Measurements from ENCODE around the gene AQP3. TPM values are rescaled to one million over a fixed set of nuclear protein-coding genes. Genes with fewer than 3 reads are reported as not detected.

The AQP3 gene
- total and polyA plus RNA-seq, 2 of the 8 experiments (the other 6 are each of a cell fraction or from before 2014, with no cell fraction given) = 2.6 to 7.6 TPM

DNA sequence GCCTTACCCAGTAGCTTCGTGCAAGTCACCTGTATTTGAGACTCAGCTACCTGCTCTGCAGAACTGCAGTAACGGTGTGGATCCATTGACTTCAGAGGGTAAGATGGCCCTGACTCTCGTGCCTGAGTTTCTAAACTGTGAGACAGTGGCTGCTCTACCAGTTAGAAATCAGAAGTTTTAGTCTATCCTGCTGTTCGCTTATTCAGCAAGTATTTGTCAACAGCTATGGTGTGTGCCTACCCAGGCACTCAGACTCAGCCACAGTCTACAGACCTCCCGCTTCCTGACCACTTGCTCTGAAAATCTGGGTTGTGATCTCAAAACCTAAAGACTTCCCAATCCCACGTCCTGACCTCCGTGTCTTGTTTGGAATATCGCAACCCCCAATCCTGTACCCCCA lies 13.5 kb downstream of the AQP3 start (continued):
- TF ChIP-seq, protein P1, sequence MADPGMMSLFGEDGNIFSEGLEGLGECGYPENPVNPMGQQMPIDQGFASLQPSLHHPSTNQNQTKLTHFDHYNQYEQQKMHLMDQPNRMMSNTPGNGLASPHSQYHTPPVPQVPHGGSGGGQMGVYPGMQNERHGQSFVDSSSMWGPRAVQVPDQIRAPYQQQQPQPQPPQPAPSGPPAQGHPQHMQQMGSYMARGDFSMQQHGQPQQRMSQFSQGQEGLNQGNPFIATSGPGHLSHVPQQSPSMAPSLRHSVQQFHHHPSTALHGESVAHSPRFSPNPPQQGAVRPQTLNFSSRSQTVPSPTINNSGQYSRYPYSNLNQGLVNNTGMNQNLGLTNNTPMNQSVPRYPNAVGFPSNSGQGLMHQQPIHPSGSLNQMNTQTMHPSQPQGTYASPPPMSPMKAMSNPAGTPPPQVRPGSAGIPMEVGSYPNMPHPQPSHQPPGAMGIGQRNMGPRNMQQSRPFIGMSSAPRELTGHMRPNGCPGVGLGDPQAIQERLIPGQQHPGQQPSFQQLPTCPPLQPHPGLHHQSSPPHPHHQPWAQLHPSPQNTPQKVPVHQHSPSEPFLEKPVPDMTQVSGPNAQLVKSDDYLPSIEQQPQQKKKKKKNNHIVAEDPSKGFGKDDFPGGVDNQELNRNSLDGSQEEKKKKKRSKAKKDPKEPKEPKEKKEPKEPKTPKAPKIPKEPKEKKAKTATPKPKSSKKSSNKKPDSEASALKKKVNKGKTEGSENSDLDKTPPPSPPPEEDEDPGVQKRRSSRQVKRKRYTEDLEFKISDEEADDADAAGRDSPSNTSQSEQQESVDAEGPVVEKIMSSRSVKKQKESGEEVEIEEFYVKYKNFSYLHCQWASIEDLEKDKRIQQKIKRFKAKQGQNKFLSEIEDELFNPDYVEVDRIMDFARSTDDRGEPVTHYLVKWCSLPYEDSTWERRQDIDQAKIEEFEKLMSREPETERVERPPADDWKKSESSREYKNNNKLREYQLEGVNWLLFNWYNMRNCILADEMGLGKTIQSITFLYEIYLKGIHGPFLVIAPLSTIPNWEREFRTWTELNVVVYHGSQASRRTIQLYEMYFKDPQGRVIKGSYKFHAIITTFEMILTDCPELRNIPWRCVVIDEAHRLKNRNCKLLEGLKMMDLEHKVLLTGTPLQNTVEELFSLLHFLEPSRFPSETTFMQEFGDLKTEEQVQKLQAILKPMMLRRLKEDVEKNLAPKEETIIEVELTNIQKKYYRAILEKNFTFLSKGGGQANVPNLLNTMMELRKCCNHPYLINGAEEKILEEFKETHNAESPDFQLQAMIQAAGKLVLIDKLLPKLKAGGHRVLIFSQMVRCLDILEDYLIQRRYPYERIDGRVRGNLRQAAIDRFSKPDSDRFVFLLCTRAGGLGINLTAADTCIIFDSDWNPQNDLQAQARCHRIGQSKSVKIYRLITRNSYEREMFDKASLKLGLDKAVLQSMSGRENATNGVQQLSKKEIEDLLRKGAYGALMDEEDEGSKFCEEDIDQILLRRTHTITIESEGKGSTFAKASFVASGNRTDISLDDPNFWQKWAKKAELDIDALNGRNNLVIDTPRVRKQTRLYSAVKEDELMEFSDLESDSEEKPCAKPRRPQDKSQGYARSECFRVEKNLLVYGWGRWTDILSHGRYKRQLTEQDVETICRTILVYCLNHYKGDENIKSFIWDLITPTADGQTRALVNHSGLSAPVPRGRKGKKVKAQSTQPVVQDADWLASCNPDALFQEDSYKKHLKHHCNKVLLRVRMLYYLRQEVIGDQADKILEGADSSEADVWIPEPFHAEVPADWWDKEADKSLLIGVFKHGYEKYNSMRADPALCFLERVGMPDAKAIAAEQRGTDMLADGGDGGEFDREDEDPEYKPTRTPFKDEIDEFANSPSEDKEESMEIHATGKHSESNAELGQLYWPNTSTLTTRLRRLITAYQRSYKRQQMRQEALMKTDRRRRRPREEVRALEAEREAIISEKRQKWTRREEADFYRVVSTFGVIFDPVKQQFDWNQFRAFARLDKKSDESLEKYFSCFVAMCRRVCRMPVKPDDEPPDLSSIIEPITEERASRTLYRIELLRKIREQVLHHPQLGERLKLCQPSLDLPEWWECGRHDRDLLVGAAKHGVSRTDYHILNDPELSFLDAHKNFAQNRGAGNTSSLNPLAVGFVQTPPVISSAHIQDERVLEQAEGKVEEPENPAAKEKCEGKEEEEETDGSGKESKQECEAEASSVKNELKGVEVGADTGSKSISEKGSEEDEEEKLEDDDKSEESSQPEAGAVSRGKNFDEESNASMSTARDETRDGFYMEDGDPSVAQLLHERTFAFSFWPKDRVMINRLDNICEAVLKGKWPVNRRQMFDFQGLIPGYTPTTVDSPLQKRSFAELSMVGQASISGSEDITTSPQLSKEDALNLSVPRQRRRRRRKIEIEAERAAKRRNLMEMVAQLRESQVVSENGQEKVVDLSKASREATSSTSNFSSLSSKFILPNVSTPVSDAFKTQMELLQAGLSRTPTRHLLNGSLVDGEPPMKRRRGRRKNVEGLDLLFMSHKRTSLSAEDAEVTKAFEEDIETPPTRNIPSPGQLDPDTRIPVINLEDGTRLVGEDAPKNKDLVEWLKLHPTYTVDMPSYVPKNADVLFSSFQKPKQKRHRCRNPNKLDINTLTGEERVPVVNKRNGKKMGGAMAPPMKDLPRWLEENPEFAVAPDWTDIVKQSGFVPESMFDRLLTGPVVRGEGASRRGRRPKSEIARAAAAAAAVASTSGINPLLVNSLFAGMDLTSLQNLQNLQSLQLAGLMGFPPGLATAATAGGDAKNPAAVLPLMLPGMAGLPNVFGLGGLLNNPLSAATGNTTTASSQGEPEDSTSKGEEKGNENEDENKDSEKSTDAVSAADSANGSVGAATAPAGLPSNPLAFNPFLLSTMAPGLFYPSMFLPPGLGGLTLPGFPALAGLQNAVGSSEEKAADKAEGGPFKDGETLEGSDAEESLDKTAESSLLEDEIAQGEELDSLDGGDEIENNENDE (IDR thresholded peaks at IDR 0.05; ENCODE audit: insufficient replicate concordance, low read length) = no peak
- TF ChIP-seq GTF2F1 (IDR thresholded peaks at IDR 0.05; ENCODE audit: borderline replicate concordance, low read depth, low read length) (no peak), JUN (IDR thresholded peaks at IDR 0.05; ENCODE audit: low read depth, low read length) (no peak), KDM4A (IDR thresholded peaks at IDR 0.05; ENCODE audit: low read depth, low read length, severe bottlenecking) (no peak), SP4 (IDR thresholded peaks at IDR 0.05; ENCODE audit: low read length) (no peak), RXRA (IDR thresholded peaks at IDR 0.05; ENCODE audit: insufficient read depth, low read depth, low read length) (no peak), KDM5A (IDR thresholded peaks at IDR 0.05; ENCODE audit: low read length) (no peak), SIX5 (IDR thresholded peaks at IDR 0.05; ENCODE audit: low read depth, low read length) (no peak)
